GM21528 (cell line): Measurements from ENCODE around the gene RBM4B.

Experiments
- ATAC-seq: cut with Tn5 transposase; IDR thresholded peaks from one replicate; pipeline ENCODE4 v1.9.1; 2021; ENCODE audit warnings: mild to moderate bottlenecking, moderate library complexity; ENCODE audit not compliant: unreplicated experiment, low FRiP score

RBM4B gene

GRCh38 chr11:66708094-66708493, 30.4 kb upstream of the RBM4B start:
- ATAC-seq: no peak

GRCh38 chr11:66707486-66707885, 29.8 kb upstream of the RBM4B start:
- ATAC-seq: no peak

- no peak for ATAC-seq
Measured at GRCh38 chr11:66706989-66707388, 29.3 kb upstream of the RBM4B start.

GRCh38 chr11:66705587-66706335, 28.1 kb upstream of the RBM4B start:
- no peak for ATAC-seq

GRCh38 chr11:66704659-66705360, 27.1 kb upstream of the RBM4B start:
- ATAC-seq: no peak

GRCh38 chr11:66701432-66702240, 23.9 kb upstream of the RBM4B start:
- no peak for ATAC-seq

GRCh38 chr11:66700742-66701141, 23.1 kb upstream of the RBM4B start:
- ATAC-seq: no peak

GRCh38 chr11:66700337-66700736, 22.6 kb upstream of the RBM4B start:
- ATAC-seq: no peak

GRCh38 chr11:66698491-66698890, 20.8 kb upstream of the RBM4B start:
- ATAC-seq: no peak

- no peak for ATAC-seq
Measured at GRCh38 chr11:66697988-66698387, 20.3 kb upstream of the RBM4B start.

GRCh38 chr11:66696146-66696545, 18.5 kb upstream of the RBM4B start:
- no peak for ATAC-seq

- no peak for ATAC-seq
Measured at GRCh38 chr11:66694732-66695207, 17.1 kb upstream of the RBM4B start.

- no peak for ATAC-seq
Measured at GRCh38 chr11:66694056-66694410, 16.3 kb upstream of the RBM4B start.

- ATAC-seq: no peak
Measured at GRCh38 chr11:66693356-66694055, 15.8 kb upstream of the RBM4B start.

- ATAC-seq: no peak
Measured at GRCh38 chr11:66692871-66693331, 15.2 kb upstream of the RBM4B start.

- ATAC-seq: no peak
Measured at GRCh38 chr11:66692446-66692845, 14.8 kb upstream of the RBM4B start.

- no peak for ATAC-seq
Measured at GRCh38 chr11:66691311-66691980, 13.8 kb upstream of the RBM4B start.

- no peak for ATAC-seq
Measured at GRCh38 chr11:66689661-66690590, 12.2 kb upstream of the RBM4B start.
